ENCODE measurements around the gene AFF3.

DNA sequence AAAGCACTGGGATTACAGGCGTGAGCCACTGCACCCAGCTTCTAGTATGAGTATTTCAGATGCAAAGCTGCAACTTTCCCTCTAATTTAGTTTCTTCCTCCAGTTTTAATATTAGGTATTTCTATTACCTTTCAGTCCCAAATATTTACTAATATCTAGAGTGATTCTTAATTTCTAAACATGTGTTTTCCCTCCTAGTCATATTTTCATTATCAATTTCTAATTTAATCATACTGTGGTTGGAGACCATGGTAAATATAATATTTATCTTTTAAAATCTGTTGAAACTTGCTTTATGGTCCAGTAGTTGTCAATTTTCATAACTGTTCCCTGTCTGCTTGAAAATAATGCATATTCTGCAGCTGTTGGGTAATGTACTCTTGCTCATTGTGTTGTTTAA lies 406.6 kb downstream of the AFF3 start:
- TF ChIP-seq, protein P1, sequence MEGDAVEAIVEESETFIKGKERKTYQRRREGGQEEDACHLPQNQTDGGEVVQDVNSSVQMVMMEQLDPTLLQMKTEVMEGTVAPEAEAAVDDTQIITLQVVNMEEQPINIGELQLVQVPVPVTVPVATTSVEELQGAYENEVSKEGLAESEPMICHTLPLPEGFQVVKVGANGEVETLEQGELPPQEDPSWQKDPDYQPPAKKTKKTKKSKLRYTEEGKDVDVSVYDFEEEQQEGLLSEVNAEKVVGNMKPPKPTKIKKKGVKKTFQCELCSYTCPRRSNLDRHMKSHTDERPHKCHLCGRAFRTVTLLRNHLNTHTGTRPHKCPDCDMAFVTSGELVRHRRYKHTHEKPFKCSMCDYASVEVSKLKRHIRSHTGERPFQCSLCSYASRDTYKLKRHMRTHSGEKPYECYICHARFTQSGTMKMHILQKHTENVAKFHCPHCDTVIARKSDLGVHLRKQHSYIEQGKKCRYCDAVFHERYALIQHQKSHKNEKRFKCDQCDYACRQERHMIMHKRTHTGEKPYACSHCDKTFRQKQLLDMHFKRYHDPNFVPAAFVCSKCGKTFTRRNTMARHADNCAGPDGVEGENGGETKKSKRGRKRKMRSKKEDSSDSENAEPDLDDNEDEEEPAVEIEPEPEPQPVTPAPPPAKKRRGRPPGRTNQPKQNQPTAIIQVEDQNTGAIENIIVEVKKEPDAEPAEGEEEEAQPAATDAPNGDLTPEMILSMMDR (IDR thresholded peaks at IDR 0.05; ENCODE audit: low read length) = no peak
- TF ChIP-seq EZH2 (optimal IDR thresholded peaks at IDR 0.05; ENCODE audit: low read depth, low read length) = no peak
